DMS153 (cell line): ENCODE results near the gene GMIP.
"Not testable (repeated sequence)": the region's sequence is repeated elsewhere in the genome, so short reads cannot be mapped to it uniquely, and the experiment has no call there.

Experiments
- DNase-seq: peaks from one replicate; lab custom pipeline; 2025; lab: John Stamatoyannopoulos, UW

Gene GMIP

DNA sequence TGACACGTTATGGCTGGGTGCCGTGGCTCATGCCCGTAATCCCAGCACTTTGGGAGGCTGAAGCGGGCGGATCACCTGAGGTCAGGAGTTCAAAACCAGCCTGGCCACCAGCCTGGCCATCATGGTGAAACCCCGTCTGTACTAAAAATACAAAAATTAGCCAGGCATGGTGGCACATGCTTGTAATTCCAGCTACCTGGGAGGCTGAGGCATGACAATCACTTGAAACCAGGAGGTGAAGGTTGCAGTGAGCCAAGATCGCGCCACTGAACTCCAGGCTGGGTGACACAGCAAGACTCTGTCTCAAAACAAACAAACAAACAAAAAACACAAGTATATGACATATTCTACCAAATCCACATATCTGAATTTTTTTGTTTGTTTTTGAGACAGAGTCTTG lies 36.8 kb downstream of the GMIP start:
- not testable (repeated sequence) for DNase-seq

- DNase-seq = no peak
Observed at GRCh38 chr19:19606021-19606420, 37.4 kb downstream of the GMIP start.

- no peak for DNase-seq
Observed at GRCh38 chr19:19602713-19603324, 40.6 kb downstream of the GMIP start.

- no peak for DNase-seq
Observed at GRCh38 chr19:19602136-19602712, 41.2 kb downstream of the GMIP start.

GRCh38 chr19:19600793-19601330 lies 42.6 kb downstream of the GMIP start:
- no peak for DNase-seq

GRCh38 chr19:19598728-19599451 lies 44.6 kb downstream of the GMIP start:
- DNase-seq = not testable (repeated sequence)

GRCh38 chr19:19597809-19598306 lies 45.6 kb downstream of the GMIP start:
- DNase-seq = no peak

DNA sequence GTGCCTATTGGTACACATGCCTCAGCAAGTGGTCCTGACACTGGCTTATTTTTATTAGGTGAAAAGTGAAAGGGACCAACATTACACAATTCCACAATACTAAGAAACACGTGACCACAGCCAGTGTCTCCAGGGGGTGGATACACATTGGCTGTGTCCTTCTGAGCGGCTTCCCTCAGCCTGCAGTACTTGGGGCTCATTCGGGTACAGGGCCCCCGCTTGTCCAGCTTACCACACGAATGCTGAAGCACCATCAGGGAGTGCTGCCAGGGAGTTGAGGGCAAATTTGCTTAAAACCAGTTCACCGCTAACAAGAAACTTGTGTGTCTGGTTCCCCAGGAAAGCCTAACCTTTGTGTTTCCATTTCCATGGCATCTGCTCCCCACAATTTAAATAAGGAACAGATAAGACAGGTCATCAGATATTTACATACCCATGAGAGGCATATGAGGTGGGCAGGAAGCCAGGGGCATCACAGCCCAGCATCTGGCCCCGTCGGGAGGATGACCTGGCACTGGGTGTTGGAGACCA lies 48.2 kb downstream of the GMIP start:
- no peak for DNase-seq

DNA sequence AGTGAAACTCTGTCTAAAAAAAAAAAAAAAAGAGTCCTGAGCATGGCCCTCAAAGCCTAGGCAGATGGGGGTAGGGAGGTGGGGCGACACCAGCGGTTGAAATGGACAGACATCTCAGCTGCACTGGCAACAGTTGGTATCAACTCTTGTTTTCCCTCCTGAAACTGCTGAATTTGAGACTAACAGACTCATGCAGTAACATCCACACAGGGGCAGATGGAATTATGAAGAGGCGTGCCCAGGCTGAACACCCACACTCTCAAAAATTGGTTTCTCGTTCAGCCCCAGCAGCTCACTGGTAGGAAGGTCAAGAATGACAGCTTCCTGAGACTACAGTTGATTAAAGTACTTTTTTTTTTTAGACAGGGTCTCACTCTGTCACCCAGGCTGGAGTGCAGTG lies 49.1 kb downstream of the GMIP start:
- no peak for DNase-seq

- no peak for DNase-seq
Observed at GRCh38 chr19:19592690-19593089, 50.8 kb downstream of the GMIP start.

- no peak for DNase-seq
Observed at GRCh38 chr19:19591133-19591825, 52.2 kb downstream of the GMIP start.

DNA sequence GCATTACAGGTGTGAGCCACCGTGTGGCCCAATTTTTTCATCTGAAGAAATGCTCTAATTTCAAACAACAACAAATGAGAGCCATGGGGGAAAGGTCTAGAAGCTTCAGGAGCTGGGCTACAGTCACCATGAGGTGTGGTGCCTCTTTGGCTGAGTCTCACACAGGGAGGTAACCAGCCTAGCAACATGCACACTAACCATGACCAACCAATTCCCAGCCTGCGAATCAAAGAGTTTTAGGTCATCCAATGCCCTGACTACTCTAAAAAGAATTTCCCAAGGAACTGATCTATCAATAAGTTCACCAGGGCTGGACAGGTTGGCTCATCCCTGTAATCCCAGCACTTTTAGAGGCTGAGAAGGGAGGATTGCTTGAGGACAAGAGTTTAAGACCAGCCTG lies 54.9 kb downstream of the GMIP start:
- no peak for DNase-seq

- no peak for DNase-seq
Observed at GRCh38 chr19:19587771-19588170, 55.7 kb downstream of the GMIP start.

- no peak for DNase-seq
Observed at GRCh38 chr19:19584356-19584755, 59.1 kb downstream of the GMIP start.

DNA sequence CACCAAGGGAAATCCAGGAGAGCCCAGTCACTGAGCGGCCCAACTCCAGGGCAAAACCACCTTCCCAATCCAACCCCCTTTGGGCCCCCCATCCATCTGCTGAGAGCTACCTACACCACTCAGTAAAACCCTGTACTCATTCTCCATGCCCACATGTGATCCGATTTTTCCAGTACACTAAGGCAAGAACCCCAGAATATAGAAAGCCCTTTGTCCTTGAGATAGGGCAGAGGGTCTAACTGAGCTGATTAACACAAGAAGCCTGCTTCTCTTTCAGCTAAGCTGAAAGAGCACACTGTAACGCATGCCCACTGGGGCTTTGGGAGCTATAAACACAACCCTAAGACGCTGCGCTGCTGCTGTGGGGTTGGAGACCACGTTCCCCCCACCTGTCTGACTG lies 61.0 kb downstream of the GMIP start:
- no peak for DNase-seq

- no peak for DNase-seq
Observed at GRCh38 chr19:19581391-19581790, 62.1 kb downstream of the GMIP start.

DNA sequence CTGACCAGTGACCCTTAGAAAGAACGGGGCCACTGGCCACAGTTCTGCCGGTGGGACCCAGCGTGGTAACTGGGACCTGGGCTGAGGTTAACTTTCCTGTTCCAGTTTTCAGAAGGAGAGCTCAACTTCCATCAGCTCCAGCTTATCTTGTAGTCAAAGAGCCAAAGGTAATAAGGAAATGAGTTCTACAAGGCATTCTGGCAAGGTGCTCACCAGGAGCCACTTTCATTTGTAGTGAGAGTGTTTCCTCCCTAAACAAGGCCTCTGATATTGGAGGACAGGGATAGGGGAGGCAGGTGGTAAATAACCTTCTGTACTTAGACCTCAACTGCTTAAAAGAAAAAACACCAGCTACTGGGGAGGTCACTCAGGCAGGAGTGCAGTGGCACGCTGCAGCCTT lies 63.0 kb downstream of the GMIP start:
- DNase-seq = no peak

DNA sequence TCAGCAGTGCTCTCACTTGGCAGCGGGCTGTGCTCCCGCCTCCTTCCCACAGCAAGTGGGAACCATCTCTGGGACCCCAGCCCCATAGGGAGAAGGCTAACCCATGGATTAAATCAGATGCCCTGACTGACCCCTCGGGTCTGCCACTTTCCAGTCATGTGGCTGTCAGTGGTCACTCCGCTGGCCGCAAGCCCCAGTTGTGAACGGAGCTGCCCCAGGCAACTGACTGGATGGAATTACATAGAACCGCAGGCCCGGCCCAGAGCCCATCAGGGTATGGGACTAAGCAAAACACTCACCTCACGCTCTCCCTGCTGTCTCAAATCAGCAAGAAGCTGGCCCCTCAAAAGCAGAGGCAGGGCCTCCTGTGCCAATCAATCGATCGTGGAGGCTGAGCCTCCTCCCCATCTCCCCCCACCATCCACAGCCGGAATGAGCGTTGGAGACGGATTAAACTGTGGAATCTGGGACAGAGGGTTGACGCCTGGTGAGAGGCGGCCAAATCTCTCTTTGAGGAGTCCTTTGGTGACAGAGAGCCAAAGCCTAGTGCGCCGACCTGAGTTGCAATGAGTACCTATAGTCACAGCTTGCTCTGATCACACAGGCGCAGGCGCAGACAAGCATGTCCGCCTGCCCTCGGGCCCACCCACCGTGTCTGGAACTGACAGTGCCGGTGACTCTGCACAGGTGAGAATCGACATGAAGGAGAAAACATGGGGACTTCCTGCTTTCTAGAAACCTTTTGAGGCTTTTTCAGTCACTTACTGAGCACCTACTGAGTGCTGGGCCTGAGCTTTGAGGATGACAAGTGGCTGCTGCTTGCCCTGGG lies 63.7 kb downstream of the GMIP start:
- DNase-seq = no peak
